PFSK-1 (cell line): Measurements from ENCODE around the gene SDK1.

Experiments
- FOXP2 ChIP-seq: optimal IDR thresholded peaks from 2 replicates; pipeline ENCODE3; 2011; ENCODE audit warnings: borderline replicate concordance, control low read depth, inconsistent platforms; ENCODE audit not compliant: insufficient read depth; ENCODE audit errors: extremely low read length, extremely low read depth
- SIN3A ChIP-seq: IDR thresholded peaks from 2 replicates; pipeline ENCODE4 v1.6.1; 2012; ENCODE audit warnings: mild to moderate bottlenecking, low read length, moderate library complexity, borderline replicate concordance; ENCODE audit not compliant: insufficient read depth

DNA sequence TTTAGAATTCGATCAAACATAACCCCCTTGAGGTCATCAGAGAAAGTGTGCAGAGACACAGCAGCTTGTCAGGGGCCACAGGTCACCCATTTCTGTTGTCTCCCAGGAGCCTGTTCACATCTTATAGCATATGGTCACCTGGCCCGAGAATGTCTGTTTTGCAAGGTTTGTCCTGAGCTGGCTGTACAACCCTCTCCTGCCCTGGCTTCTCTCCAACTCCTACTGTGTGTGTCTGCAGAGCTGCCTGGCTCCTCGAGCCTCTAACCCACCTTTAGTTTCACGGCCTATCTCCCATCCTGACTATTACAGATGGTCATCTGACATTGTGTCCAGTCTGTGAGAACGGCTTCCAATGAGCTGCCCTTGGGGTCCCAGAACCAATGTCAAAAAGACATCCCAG lies 683.4 kb downstream of the SDK1 start:
- TF ChIP-seq FOXP2 (no peak), SIN3A (no peak)
